ENCODE data around the gene UAP1L1.

The UAP1L1 gene

GRCh38 chr9:137096785-137097546 is 19.6 kb downstream of the UAP1L1 start:
- no peak for DNase-seq (ENCODE audit: low read depth in 2 of 2)

GRCh38 chr9:137097761-137098462 is 20.6 kb downstream of the UAP1L1 start:
- DNase-seq (ENCODE audit: low read depth in 2 of 2): no peak

DNA sequence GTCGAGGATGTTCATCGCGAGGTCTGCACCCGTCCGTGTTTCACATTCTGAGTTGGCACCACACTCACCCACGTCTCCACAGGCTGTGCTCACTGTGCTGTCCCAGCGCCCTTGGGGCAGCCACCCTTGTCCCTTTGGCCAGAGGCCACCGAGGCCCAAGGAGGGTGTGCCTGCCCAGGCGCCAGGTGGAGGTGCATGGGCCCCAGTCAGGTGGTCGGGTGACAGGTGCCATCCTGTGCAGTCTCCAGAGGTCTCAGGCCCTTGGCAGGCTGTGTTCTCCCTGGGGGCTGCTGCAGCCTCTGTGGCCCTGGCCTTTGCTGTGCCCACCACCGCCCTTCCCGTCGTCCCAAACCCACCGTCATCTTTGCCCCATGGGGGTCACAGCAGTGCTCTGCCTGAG is 21.9 kb downstream of the UAP1L1 start:
- DNase-seq (ENCODE audit: low read depth in 2 of 2): no peak

GRCh38 chr9:137103206-137103999 is 26.1 kb downstream of the UAP1L1 start:
- DNase-seq (ENCODE audit: low read depth in 2 of 2): no peak

- no peak for DNase-seq (ENCODE audit: low read depth in 2 of 2)
These were observed 28.7 kb downstream of the UAP1L1 start for GRCh38 chr9:137105814-137106661.

GRCh38 chr9:137106662-137107250 is 29.4 kb downstream of the UAP1L1 start:
- no peak for DNase-seq (ENCODE audit: low read depth in 2 of 2)

- DNase-seq (ENCODE audit: low read depth in 2 of 2): no peak
These were observed 30.1 kb downstream of the UAP1L1 start for GRCh38 chr9:137107312-137107921.

GRCh38 chr9:137107982-137108381 is 30.7 kb downstream of the UAP1L1 start:
- no peak for DNase-seq (ENCODE audit: low read depth in 2 of 2)

- no peak for DNase-seq (ENCODE audit: low read depth in 2 of 2)
These were observed 31.4 kb downstream of the UAP1L1 start for GRCh38 chr9:137108608-137109249.

- DNase-seq (ENCODE audit: low read depth in 2 of 2): no peak
These were observed 32.2 kb downstream of the UAP1L1 start for GRCh38 chr9:137109250-137110146.

- DNase-seq (ENCODE audit: low read depth in 2 of 2): no peak
These were observed 33.0 kb downstream of the UAP1L1 start for GRCh38 chr9:137110147-137110910.

DNA sequence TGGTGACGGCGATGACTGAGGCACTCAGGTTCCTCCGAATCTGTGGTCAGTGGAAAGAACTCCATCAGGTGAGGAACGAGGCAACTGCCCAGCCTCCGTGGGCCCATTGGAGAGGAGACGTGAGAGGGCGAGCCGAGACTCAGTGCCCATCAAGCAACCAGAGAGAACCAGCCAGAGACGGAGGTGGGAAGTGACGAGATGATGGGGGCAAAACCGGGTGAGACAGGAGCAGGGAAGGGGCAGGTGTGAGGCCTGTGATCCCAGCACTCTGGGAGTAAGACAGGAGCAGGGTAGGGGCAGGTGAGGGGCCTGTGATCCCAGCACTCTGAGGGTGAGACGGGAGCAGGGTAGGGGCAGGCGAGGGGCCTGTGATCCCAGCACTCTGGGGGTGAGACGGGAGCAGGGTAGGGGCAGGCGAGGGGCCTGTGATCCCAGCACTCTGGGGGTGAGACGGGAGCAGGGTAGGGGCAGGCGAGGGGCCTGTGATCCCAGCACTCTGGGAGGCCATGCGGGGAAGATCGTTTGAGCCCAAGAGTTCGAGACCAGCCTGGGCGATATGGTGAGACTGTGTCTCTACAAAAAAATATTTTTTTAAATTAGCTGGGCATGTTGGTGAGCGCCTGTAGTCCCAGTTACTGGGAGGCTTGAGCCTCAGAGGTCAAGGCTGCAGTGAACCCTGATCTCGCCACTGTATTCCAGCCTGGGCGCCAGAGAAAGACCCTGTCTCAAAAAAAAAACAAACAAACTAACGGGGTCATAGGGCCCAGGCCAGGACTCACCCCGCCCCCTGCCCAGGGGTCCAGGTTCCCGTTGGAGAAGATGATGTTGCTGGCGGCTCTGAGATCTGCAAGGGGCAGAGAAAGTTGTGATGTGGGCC is 33.8 kb downstream of the UAP1L1 start:
- no peak for DNase-seq (ENCODE audit: low read depth in 2 of 2)

DNA sequence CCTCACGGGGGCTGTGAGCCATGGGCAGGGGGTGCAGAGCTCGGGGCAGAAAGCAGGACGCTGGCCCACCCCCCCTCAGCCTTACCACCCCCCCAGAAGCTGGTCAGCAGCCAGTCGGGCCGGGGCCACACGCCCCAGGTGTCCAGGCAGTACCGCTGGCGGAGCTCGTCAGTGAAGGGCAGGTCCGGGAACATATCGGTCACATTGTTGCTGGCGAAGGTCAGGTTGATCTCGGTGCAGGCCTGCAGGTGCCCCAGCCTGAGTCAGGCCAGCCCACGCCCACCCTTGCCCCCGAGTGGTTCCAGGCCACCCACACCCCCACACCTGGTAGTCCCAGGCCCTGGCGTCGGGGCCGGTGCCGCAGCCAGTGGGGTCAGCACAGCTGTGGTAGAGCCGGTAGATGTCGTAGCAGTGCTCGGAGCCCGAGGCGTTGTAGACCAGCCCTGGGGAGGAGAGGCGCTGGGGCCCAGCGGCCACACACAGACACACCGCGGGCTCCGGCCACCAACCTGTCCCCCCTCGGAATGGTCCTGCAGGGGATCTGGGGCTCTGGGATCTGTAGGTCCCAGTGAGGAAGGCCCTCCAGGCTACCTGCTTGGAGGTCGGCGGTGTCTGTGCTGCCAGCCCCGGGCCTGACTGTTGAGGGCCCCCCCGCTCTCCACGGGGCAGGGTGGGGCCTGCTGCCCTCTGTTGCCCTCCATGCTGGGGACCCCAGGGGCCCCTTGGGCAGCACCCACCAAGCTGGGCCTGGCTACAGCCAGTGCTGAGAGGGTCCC is 34.7 kb downstream of the UAP1L1 start:
- DNase-seq (ENCODE audit: low read depth in 2 of 2): no peak

DNA sequence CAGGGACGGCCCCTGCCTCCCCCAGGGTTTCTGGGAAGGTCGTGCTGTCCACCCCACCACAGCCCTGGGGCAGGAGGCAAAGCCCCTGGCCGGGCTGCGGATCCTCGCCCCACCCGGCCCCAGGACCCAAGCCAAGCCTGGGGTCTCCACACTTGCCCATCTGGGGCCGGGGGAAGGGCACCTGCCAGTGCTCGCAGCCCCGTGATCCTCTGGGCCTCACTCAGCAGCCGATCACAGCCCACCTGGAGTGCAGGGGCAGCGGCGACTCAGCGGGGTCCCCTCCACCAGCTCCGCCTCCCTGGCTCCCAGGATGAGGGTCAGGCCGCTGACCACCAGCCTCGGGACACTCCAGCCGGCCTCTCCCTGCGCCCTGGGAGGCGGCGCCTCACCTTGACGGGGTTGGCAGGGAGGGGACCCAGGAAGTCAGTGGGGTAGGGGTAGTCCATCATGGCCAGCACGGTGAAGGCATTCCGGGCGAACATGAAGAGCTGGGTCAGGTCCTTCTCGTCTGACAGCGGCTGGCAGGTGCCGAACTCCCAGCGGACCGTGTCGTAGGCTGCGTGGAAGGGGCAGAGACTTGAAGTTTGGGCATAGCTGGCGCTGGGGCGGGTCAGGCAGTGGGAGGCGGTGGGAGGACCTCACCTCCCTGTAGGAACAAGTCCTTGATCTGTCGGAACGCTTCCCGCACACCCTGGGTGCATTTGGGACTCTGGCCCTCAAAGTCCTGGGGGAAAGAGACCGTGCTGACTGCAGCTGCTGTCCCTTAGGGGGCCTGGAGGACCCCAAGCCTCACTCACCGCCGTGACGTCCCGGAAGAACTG is 35.5 kb downstream of the UAP1L1 start:
- no peak for DNase-seq (ENCODE audit: low read depth in 2 of 2)

DNA sequence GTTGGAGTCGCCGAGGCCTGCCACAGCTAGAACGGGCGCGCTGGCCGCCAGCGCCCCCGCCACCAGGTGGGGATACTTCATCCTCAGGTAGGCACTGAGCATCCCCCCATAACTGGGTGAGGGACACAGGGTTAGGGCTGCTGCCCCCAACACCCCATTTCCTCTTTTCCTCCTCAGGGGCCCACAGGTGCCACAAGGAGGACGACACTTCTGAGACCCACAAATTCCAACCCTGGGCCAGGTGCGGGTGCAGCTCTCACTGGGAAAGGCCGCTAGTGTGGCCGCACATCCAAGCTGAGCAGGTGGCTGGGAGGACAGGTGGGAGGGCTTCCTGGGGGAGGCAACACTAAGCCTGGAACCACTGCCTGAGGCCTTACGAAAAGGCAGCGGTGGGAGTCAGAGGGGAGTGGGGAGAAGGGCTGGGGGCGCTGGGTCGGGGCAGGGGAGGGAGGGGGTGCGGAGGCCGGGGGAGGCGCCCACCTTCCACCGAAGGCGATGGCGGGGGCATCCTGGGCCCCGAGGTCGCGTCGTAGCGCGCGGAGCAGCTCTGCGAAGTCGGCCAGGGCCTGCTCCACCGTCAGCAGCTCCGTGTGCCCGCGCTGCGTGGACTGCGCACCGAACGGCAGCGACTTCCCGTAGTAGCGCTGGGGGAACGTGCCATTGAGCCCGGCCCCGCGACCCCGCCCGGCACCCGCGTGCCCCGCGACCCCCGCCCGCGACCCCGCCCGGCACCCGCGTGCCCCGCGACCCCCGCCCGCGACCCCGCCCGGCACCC is 36.3 kb downstream of the UAP1L1 start:
- no peak for DNase-seq (ENCODE audit: low read depth in 2 of 2)

All from stimulated activated CD4-positive, alpha-beta T cell treated with anti-CD3 and anti-CD28 coated beads, Interleukin-15, amount 100 ng/mL, for 48 hours (primary cell).